Memory B cell (primary cell): ENCODE data around the gene TGFB3.
A peak's percentile ranks its signal among the peaks of the same experiment; 100 is the strongest.
"Not testable (repeated sequence)": the region's sequence is repeated elsewhere in the genome, so short reads cannot be mapped to it uniquely, and the experiment has no call there.

ENCODE experiments used
- ATAC-seq: fragments of 150-1000 bp; cut with Tn5 transposase; 2 replicates; pipeline ENCODE4 v1.10.0; 2021; ENCODE audit warnings: low read depth, mild to moderate bottlenecking, moderate library complexity
- DNase-seq, 2 donors: peaks; one replicate each; pipeline ENCODE4 v3.0.0; 2022; ENCODE audit warnings: low spot score in 2 of 2
- H3K27ac Mint-ChIP-seq: one replicate; pipeline ENCODE4 v1.8.0; 2022; ENCODE audit warnings: mild to moderate bottlenecking, moderate library complexity, mixed read lengths
- H3K27me3 Mint-ChIP-seq: one replicate; pipeline ENCODE4 v1.8.0; 2022; ENCODE audit warnings: mixed read lengths
- H3K36me3 Mint-ChIP-seq: one replicate; pipeline ENCODE4 v1.8.0; 2022; ENCODE audit warnings: mild to moderate bottlenecking, mixed read lengths
- H3K4me1 Mint-ChIP-seq: one replicate; pipeline ENCODE4 v1.8.0; 2022; ENCODE audit warnings: mixed read lengths
- H3K4me3 Mint-ChIP-seq: one replicate; pipeline ENCODE4 v1.8.0; 2022; ENCODE audit warnings: mild to moderate bottlenecking, moderate library complexity, mixed read lengths
- H3K9me3 Mint-ChIP-seq: one replicate; pipeline ENCODE4 v1.8.0; 2022; ENCODE audit warnings: mixed read lengths

TGFB3 gene

GRCh38 chr14:75960231-75960630 is 21.6 kb downstream of the TGFB3 start:
- no peaks in the 10 kb centered on the region for H3K27me3 Mint-ChIP-seq
- peaks cover 27% of the 10 kb centered on the region for H3K4me1 Mint-ChIP-seq
- H3K27ac Mint-ChIP-seq: peak overlapping the region; percentile 86
- DNase-seq (no peak), ATAC-seq (peak; percentile 79)
- peak overlapping the region; percentile 61 for H3K4me3 Mint-ChIP-seq
- H3K9me3 Mint-ChIP-seq: no peaks in the 10 kb centered on the region
- H3K36me3 Mint-ChIP-seq: peaks cover 9% of the 10 kb centered on the region

- no peaks in the 10 kb centered on the region for H3K9me3 Mint-ChIP-seq
- peak overlapping the region; percentile 49 for H3K27ac Mint-ChIP-seq
- no peak for DNase-seq
- H3K4me3 Mint-ChIP-seq: peak overlapping the region; percentile 11
- no peak for ATAC-seq
- H3K4me1 Mint-ChIP-seq: peaks cover 30% of the 10 kb centered on the region
- H3K27me3 Mint-ChIP-seq: no peaks in the 10 kb centered on the region
- peaks cover 6% of the 10 kb centered on the region for H3K36me3 Mint-ChIP-seq
These were observed 22.8 kb downstream of the TGFB3 start for GRCh38 chr14:75959031-75959430.

GRCh38 chr14:75952489-75952888 is 29.3 kb downstream of the TGFB3 start:
- no peak for ATAC-seq
- H3K4me1 Mint-ChIP-seq: peaks cover 4% of the 10 kb centered on the region
- peaks cover 5% of the 10 kb centered on the region for H3K9me3 Mint-ChIP-seq
- peaks cover 6% of the 10 kb centered on the region for H3K36me3 Mint-ChIP-seq
- no peaks in the 10 kb centered on the region for H3K27me3 Mint-ChIP-seq
- H3K27ac Mint-ChIP-seq: no peak overlapping the region
- no peak for DNase-seq
- H3K4me3 Mint-ChIP-seq: no peak overlapping the region

GRCh38 chr14:75946785-75947184 is 35.0 kb downstream of the TGFB3 start:
- no peak overlapping the region for H3K4me3 Mint-ChIP-seq
- no peak for DNase-seq
- no peak for ATAC-seq
- H3K36me3 Mint-ChIP-seq: peaks cover 1% of the 10 kb centered on the region
- no peaks in the 10 kb centered on the region for H3K27me3 Mint-ChIP-seq
- no peak overlapping the region for H3K27ac Mint-ChIP-seq
- H3K4me1 Mint-ChIP-seq: no peaks in the 10 kb centered on the region
- no peaks in the 10 kb centered on the region for H3K9me3 Mint-ChIP-seq

GRCh38 chr14:75944607-75945241 is 37.1 kb downstream of the TGFB3 start:
- no peak for DNase-seq
- Mint-ChIP-seq H3K4me3 (no peak overlapping the region), H3K4me1 (no peaks in the 10 kb centered on the region)

GRCh38 chr14:75941030-75941429 is 40.8 kb downstream of the TGFB3 start:
- H3K4me3 Mint-ChIP-seq: no peak overlapping the region
- no peaks in the 10 kb centered on the region for H3K9me3 Mint-ChIP-seq
- H3K27ac Mint-ChIP-seq: no peak overlapping the region
- peaks cover 6% of the 10 kb centered on the region for H3K36me3 Mint-ChIP-seq
- no peaks in the 10 kb centered on the region for H3K27me3 Mint-ChIP-seq
- ATAC-seq (no peak), DNase-seq (no peak)
- no peaks in the 10 kb centered on the region for H3K4me1 Mint-ChIP-seq

More at GRCh38 chr14:75944607-75945241, 37.1 kb downstream of the TGFB3 start:
- Mint-ChIP-seq H3K36me3 (no peaks in the 10 kb centered on the region), H3K9me3 (no peaks in the 10 kb centered on the region), H3K27me3 (no peaks in the 10 kb centered on the region), H3K27ac (no peak overlapping the region)
- ATAC-seq: no peak

- Mint-ChIP-seq H3K27ac (no peak overlapping the region), H3K36me3 (peaks cover 6% of the 10 kb centered on the region), H3K27me3 (no peaks in the 10 kb centered on the region), H3K9me3 (no peaks in the 10 kb centered on the region), H3K4me1 (peaks cover 8% of the 10 kb centered on the region), H3K4me3 (no peak overlapping the region)
- DNase-seq (no peak), ATAC-seq (no peak)
These were observed 42.6 kb downstream of the TGFB3 start for GRCh38 chr14:75939200-75939599.

- H3K36me3 Mint-ChIP-seq: peaks cover 9% of the 10 kb centered on the region
- peaks cover 8% of the 10 kb centered on the region for H3K4me1 Mint-ChIP-seq
- DNase-seq: no peak
- no peak for ATAC-seq
- H3K4me3 Mint-ChIP-seq: no peak overlapping the region
- no peak overlapping the region for H3K27ac Mint-ChIP-seq
- H3K27me3 Mint-ChIP-seq: no peaks in the 10 kb centered on the region
- no peaks in the 10 kb centered on the region for H3K9me3 Mint-ChIP-seq
These were observed 46.7 kb downstream of the TGFB3 start for GRCh38 chr14:75934998-75935628.

- H3K4me1 Mint-ChIP-seq: peaks cover 8% of the 10 kb centered on the region
- DNase-seq: no peak
- no peak overlapping the region for H3K4me3 Mint-ChIP-seq
- H3K27ac Mint-ChIP-seq: no peak overlapping the region
- H3K27me3 Mint-ChIP-seq: no peaks in the 10 kb centered on the region
- peaks cover 9% of the 10 kb centered on the region for H3K36me3 Mint-ChIP-seq
- no peak for ATAC-seq
- H3K9me3 Mint-ChIP-seq: no peaks in the 10 kb centered on the region
These were observed 48.0 kb downstream of the TGFB3 start for GRCh38 chr14:75933712-75934296.

GRCh38 chr14:75928690-75929181 is 53.1 kb downstream of the TGFB3 start:
- Mint-ChIP-seq H3K4me3 (no peak overlapping the region), H3K27ac (no peak overlapping the region), H3K4me1 (no peaks in the 10 kb centered on the region), H3K36me3 (peaks cover 2% of the 10 kb centered on the region), H3K9me3 (no peaks in the 10 kb centered on the region), H3K27me3 (no peaks in the 10 kb centered on the region)
- DNase-seq (no peak), ATAC-seq (no peak)

GRCh38 chr14:75927564-75928087 is 54.2 kb downstream of the TGFB3 start:
- Mint-ChIP-seq H3K36me3 (peaks cover 5% of the 10 kb centered on the region), H3K27ac (no peak overlapping the region)

GRCh38 chr14:75926431-75927115 is 55.2 kb downstream of the TGFB3 start:
- H3K27me3 Mint-ChIP-seq: no peaks in the 10 kb centered on the region

More at GRCh38 chr14:75927564-75928087, 54.2 kb downstream of the TGFB3 start:
- Mint-ChIP-seq H3K27me3 (no peaks in the 10 kb centered on the region), H3K4me1 (no peaks in the 10 kb centered on the region), H3K4me3 (no peak overlapping the region), H3K9me3 (no peaks in the 10 kb centered on the region)
- ATAC-seq: no peak
- no peak for DNase-seq

GRCh38 chr14:75925141-75925840 is 56.5 kb downstream of the TGFB3 start:
- H3K9me3 Mint-ChIP-seq, DNase-seq, H3K27ac Mint-ChIP-seq, H3K27me3 Mint-ChIP-seq, H3K4me3 Mint-ChIP-seq, ATAC-seq, H3K4me1 Mint-ChIP-seq: not testable (repeated sequence)
- peaks cover 10% of the 10 kb centered on the region for H3K36me3 Mint-ChIP-seq

More at GRCh38 chr14:75926431-75927115, 55.2 kb downstream of the TGFB3 start:
- ATAC-seq (no peak), DNase-seq (no peak)
- Mint-ChIP-seq H3K4me3 (no peak overlapping the region), H3K36me3 (peaks cover 8% of the 10 kb centered on the region), H3K27ac (no peak overlapping the region), H3K9me3 (no peaks in the 10 kb centered on the region), H3K4me1 (peaks cover 2% of the 10 kb centered on the region)
